ENCODE measurements around the gene ATF4. TPM values are rescaled to one million over a fixed set of nuclear protein-coding genes. Genes with fewer than 3 reads are reported as not detected.

ATF4 gene
- total RNA-seq, 1 donor from 2014 or later = 508 TPM

DNA sequence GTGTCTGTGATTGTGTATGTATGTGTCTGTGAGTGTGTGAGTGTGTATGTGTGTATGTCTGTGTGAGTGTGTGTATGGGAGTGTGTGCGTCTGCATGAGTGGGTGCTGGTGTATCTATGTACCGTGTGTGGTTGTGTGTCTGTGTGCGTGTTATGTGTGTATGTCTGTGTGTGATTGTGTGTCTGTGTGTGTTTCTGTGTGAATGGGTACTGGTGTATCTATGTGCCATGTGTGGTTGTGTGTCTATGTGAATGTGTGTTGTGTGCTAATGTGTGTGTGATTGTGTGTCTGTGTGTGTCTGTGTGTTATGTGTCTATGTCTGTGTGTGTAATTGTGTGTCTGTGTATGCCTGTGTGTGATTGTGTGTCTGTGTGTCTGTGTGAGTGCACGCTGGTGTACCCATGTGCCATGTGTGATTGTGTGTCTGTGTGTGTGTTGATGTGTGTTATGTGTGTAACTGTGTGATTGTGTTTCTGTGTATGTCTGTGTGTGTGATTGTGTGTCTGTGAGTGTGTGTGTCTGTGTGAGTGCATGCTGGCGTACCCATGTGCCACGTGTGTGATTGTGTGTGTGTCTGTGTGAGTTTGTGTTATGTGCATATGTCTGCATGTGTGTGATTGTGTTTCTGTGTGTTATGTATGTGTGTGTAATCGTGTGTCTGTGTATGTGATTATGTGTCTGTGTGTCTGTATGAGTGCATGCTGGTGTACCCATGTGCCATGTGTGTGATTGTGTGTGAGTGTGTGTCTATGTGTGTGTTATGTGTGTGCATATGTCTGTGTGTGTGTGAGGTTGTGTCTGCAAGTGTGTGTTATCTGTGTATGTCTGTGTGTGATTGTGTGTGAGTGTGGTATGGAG, 43.4 kb downstream of the ATF4 start:
- Histone ChIP-seq H3K9ac (ENCODE audit: low read length) (no peak overlapping the region), H3K27ac (ENCODE audit: low read depth, low read length) (no peak overlapping the region), H3K4me2 (ENCODE audit: low read length) (no peak overlapping the region), H4K20me1 (ENCODE audit: insufficient read depth, low read length) (no peaks in the 10 kb centered on the region), H3K9me3 (ENCODE audit: insufficient read depth, low read depth, low read length) (peaks cover 3% of the 10 kb centered on the region), H3K36me3 (ENCODE audit: insufficient read depth, low read length) (no peaks in the 10 kb centered on the region), H3K79me2 (ENCODE audit: insufficient read depth, low read length) (no peaks in the 10 kb centered on the region), H2AFZ (ENCODE audit: low read depth, low read length) (no peak overlapping the region), H3K27me3 (ENCODE audit: insufficient read depth, low read length) (peaks cover 29% of the 10 kb centered on the region), H3K4me1 (ENCODE audit: insufficient read depth, low read length) (no peaks in the 10 kb centered on the region), H3K4me3 (ENCODE audit: insufficient read depth, low read depth, low read length) (no peak overlapping the region)
- Mint-ChIP-seq H3K27ac (ENCODE audit: unreplicated experiment) (no peak overlapping the region), H3K4me1 (ENCODE audit: low read depth, unreplicated experiment) (no peaks in the 10 kb centered on the region), H3K4me3 (ENCODE audit: unreplicated experiment) (no peak overlapping the region), H3K9me3 (ENCODE audit: unreplicated experiment) (no peaks in the 10 kb centered on the region), H3K27me3 (ENCODE audit: low read depth, unreplicated experiment) (peaks cover 25% of the 10 kb centered on the region), H3K36me3 (ENCODE audit: low read depth, unreplicated experiment) (no peaks in the 10 kb centered on the region)
- no peak for DNase-seq (ENCODE audit: low read depth)
- peak; percentile 64 for FAIRE-seq
- TF ChIP-seq, protein P1, sequence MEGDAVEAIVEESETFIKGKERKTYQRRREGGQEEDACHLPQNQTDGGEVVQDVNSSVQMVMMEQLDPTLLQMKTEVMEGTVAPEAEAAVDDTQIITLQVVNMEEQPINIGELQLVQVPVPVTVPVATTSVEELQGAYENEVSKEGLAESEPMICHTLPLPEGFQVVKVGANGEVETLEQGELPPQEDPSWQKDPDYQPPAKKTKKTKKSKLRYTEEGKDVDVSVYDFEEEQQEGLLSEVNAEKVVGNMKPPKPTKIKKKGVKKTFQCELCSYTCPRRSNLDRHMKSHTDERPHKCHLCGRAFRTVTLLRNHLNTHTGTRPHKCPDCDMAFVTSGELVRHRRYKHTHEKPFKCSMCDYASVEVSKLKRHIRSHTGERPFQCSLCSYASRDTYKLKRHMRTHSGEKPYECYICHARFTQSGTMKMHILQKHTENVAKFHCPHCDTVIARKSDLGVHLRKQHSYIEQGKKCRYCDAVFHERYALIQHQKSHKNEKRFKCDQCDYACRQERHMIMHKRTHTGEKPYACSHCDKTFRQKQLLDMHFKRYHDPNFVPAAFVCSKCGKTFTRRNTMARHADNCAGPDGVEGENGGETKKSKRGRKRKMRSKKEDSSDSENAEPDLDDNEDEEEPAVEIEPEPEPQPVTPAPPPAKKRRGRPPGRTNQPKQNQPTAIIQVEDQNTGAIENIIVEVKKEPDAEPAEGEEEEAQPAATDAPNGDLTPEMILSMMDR (IDR thresholded peaks at IDR 0.05; ENCODE audit: insufficient read depth, low read depth, low read length) = no peak
- TF ChIP-seq EZH2 (IDR thresholded peaks at IDR 0.05; ENCODE audit: insufficient read depth, low read length) = no peak

DNA sequence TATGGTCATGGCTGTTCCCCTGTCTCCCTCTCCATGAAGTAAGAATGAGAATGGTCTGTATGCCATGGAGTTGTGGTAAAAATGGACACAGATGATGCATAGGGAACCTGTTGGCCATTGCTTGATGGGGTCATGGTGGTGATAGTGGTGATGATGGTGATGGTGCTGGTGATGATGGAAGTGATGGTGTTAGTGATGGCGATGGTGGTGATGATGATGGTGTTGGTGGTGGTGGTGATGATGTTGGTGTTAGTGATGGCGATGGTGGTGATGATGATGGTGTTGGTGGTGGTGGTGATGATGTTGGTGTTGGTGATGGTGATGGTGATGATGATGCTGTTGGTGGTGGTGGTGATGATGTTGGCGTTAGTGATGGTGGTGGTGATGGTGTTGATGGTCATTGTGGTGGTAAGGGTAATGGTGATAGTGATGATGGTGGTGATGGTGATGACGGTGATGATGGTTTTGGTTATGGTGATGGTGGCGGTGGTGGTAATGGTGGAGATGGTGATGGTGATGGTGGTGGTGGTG, 45.1 kb downstream of the ATF4 start:
- Histone ChIP-seq H3K9ac (ENCODE audit: low read length) (no peak overlapping the region), H3K4me3 (ENCODE audit: insufficient read depth, low read depth, low read length) (no peak overlapping the region), H3K36me3 (ENCODE audit: insufficient read depth, low read length) (no peaks in the 10 kb centered on the region), H3K4me2 (ENCODE audit: low read length) (no peak overlapping the region), H3K9me3 (ENCODE audit: insufficient read depth, low read depth, low read length) (peaks cover 3% of the 10 kb centered on the region), H4K20me1 (ENCODE audit: insufficient read depth, low read length) (no peaks in the 10 kb centered on the region), H3K27ac (ENCODE audit: low read depth, low read length) (no peak overlapping the region), H3K4me1 (ENCODE audit: insufficient read depth, low read length) (no peaks in the 10 kb centered on the region), H3K79me2 (ENCODE audit: insufficient read depth, low read length) (no peaks in the 10 kb centered on the region), H3K27me3 (ENCODE audit: insufficient read depth, low read length) (peaks cover 19% of the 10 kb centered on the region), H2AFZ (ENCODE audit: low read depth, low read length) (no peak overlapping the region)
- FAIRE-seq = no peak
- H3K27me3 Mint-ChIP-seq (ENCODE audit: low read depth, unreplicated experiment) = peaks cover 13% of the 10 kb centered on the region
- H3K27ac Mint-ChIP-seq (ENCODE audit: unreplicated experiment) = no peak overlapping the region
- H3K9me3 Mint-ChIP-seq (ENCODE audit: unreplicated experiment) = no peaks in the 10 kb centered on the region
- H3K36me3 Mint-ChIP-seq (ENCODE audit: low read depth, unreplicated experiment) = no peaks in the 10 kb centered on the region
- no peaks in the 10 kb centered on the region for H3K4me1 Mint-ChIP-seq (ENCODE audit: low read depth, unreplicated experiment)
- TF ChIP-seq, protein P1 (IDR thresholded peaks at IDR 0.05; ENCODE audit: insufficient read depth, low read depth, low read length) = no peak
- no peak for TF ChIP-seq EZH2 (IDR thresholded peaks at IDR 0.05; ENCODE audit: insufficient read depth, low read length)
- no peak for DNase-seq (ENCODE audit: low read depth)
- H3K4me3 Mint-ChIP-seq (ENCODE audit: unreplicated experiment) = no peak overlapping the region
